Ovary (tissue), 3 donors: ENCODE measurements around the gene RAB34.

Source experiments
- EP300 ChIP-seq: sonication (generic); formaldehyde crosslinking; IDR thresholded peaks from one replicate; pipeline ENCODE4 v1.6.1; 2017; ENCODE audit warnings: antibody characterized with exemption
- POLR2A ChIP-seq: fragments of 450-650 bp; IDR thresholded peaks from one replicate; pipeline ENCODE4 v1.6.1; 2017; ENCODE audit warnings: antibody characterized with exemption, mild to moderate bottlenecking, moderate library complexity
- TF ChIP-seq, protein P1 (sequence below), 3 donors: fragments of 450-650 bp in 2 of 3; fragments of 200-600 bp in 1 of 3; IDR thresholded peaks; one replicate each; pipeline versions ENCODE4 v1.5.1 to v1.8.0; 2016 to 2022; ENCODE audit warnings: antibody characterized with exemption in 3 of 3, mild to moderate bottlenecking in 1 of 3
- donor health status: DM: no; HTN: no; CAD: no.

- TF ChIP-seq, protein P1, sequence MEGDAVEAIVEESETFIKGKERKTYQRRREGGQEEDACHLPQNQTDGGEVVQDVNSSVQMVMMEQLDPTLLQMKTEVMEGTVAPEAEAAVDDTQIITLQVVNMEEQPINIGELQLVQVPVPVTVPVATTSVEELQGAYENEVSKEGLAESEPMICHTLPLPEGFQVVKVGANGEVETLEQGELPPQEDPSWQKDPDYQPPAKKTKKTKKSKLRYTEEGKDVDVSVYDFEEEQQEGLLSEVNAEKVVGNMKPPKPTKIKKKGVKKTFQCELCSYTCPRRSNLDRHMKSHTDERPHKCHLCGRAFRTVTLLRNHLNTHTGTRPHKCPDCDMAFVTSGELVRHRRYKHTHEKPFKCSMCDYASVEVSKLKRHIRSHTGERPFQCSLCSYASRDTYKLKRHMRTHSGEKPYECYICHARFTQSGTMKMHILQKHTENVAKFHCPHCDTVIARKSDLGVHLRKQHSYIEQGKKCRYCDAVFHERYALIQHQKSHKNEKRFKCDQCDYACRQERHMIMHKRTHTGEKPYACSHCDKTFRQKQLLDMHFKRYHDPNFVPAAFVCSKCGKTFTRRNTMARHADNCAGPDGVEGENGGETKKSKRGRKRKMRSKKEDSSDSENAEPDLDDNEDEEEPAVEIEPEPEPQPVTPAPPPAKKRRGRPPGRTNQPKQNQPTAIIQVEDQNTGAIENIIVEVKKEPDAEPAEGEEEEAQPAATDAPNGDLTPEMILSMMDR (IDR thresholded peaks at IDR 0.05), result no peak
- TF ChIP-seq POLR2A (no peak), EP300 (no peak)
These were observed 11.8 kb downstream of the RAB34 start for GRCh38 chr17:28705728-28706334.
